HCT116 (cell line): ENCODE results near the gene ZNF746. TPM values are rescaled to one million over a fixed set of nuclear protein-coding genes. Genes with fewer than 3 reads are reported as not detected.

Experiments
- ATAC-seq: fragments of 200-7000 bp; cut with Tn5 transposase; 2 replicates; pipeline ENCODE4 v1.9.1; 2020; ENCODE audit warnings: mild to moderate bottlenecking, moderate library complexity
- BruUV-seq: library from RNA; stranded (reverse); fragments of 400-500 nt; replicated peaks from 2 replicates; lab custom pipeline; 2021; lab: Mats Ljungman, UMichigan
- CTCF ChIA-PET: fragments of 300-600 bp; sonication (Branson Sonifier 250); formaldehyde crosslinking; loops from one replicate; lab custom pipeline; 2021; ENCODE audit warnings: antibody characterized with exemption; lab: Charles Lee
- POLR2A ChIA-PET: fragments of 300-600, 350-600 bp; sonication (Branson Sonifier 250); formaldehyde crosslinking; loops from one replicate; lab custom pipeline; 2021; ENCODE audit warnings: antibody characterized with exemption; lab: Charles Lee
- RAD21 ChIA-PET, 2 experiments: fragments of 300-600 bp; sonication (Branson Sonifier 250); formaldehyde crosslinking; loops; one replicate each; lab custom pipeline; 2023; ENCODE audit warnings: low total read pairs in 2 of 2; ENCODE audit not compliant: uncharacterized antibody in 2 of 2, unreplicated experiment in 2 of 2, low non-redundant PET in 1 of 2; lab: Charles Lee
- DNase-seq: peaks from one replicate; pipeline ENCODE4 v3.0.0-alpha.2; 2010; ENCODE audit warnings: low read depth, low spot score
- H2AFZ ChIP-seq: fragments of 200-600 bp; shearing (Covaris generic), sonication (generic); 2 replicates; pipeline ENCODE4 v1.6.1; 2017; ENCODE audit warnings: low read depth, mixed run types, mixed read lengths, antibody characterized with exemption, low read length; ENCODE audit not compliant: poor library complexity, severe bottlenecking
- H3K27ac ChIP-seq: 2 replicates; pipeline ENCODE4 v1.5.1; 2012; ENCODE audit warnings: low read depth, low read length
- H3K27me3 ChIP-seq: fragments of 200-600 bp; sonication (generic); 2 replicates; pipeline ENCODE4 v1.6.1; 2016; ENCODE audit warnings: mixed run types, low read length, mixed read lengths; ENCODE audit not compliant: insufficient read depth
- H3K36me3 ChIP-seq, 2 experiments: fragments of 200-500 bp in 1 of 2; fragments of 200-600 bp in 1 of 2; sonication (Bioruptor generic) in 1 of 2; sonication (generic) in 1 of 2; 2 replicates each; pipeline versions ENCODE4 v1.5.1 to v1.6.1; 2014 to 2016; ENCODE audit warnings: low read length in 2 of 2, inconsistent platforms in 1 of 2, mixed read lengths in 1 of 2, mixed run types in 1 of 2; ENCODE audit not compliant: insufficient read depth in 2 of 2, control insufficient read depth in 1 of 2
- H3K4me1 ChIP-seq, 2 experiments: fragments of 200-600 bp in 1 of 2; sonication (generic) in 1 of 2; 2 replicates each; pipeline versions ENCODE4 v1.5.1 to v1.6.1; 2012 to 2017; ENCODE audit warnings: low read length in 2 of 2, inconsistent platforms in 1 of 2, mild to moderate bottlenecking in 1 of 2, mixed read lengths in 1 of 2, mixed run types in 1 of 2, moderate library complexity in 1 of 2; ENCODE audit not compliant: insufficient read depth in 2 of 2, control insufficient read depth in 1 of 2
- H3K4me2 ChIP-seq: fragments of 200-600 bp; sonication (generic); 2 replicates; pipeline ENCODE4 v1.6.1; 2017; ENCODE audit warnings: mixed run types, low read length, mixed read lengths
- H3K4me3 ChIP-seq, 2 experiments: fragments of 200-600 bp in 1 of 2; sonication (generic) in 1 of 2; replicated peaks in 1 of 2; 2 replicates each; pipeline ENCODE4 v1.5.1; 2011 to 2016; ENCODE audit warnings: low read length in 2 of 2, control low read depth in 1 of 2, low read depth in 1 of 2, mild to moderate bottlenecking in 1 of 2, mixed read lengths in 1 of 2, mixed run types in 1 of 2
- H3K79me2 ChIP-seq: fragments of 200-600 bp; sonication (generic); 2 replicates; pipeline ENCODE4 v1.6.1; 2017; ENCODE audit warnings: mild to moderate bottlenecking, mixed run types, low read length, moderate library complexity, mixed read lengths; ENCODE audit not compliant: insufficient read depth
- H3K9ac ChIP-seq: fragments of 200-600 bp; sonication (generic); 2 replicates; pipeline ENCODE4 v1.6.1; 2016; ENCODE audit warnings: low read length, mixed read lengths
- H3K9me2 ChIP-seq: fragments of 200-600 bp; sonication (generic), shearing (Covaris generic); 2 replicates; pipeline ENCODE4 v1.6.1; 2017; ENCODE audit warnings: mixed run types, mild to moderate bottlenecking, moderate library complexity; ENCODE audit not compliant: insufficient read depth
- H3K9me3 ChIP-seq, 2 experiments: fragments of 200-500 bp in 1 of 2; fragments of 200-600 bp in 1 of 2; sonication (Bioruptor generic) in 1 of 2; sonication (generic) in 1 of 2; 2 replicates each; pipeline ENCODE4 v1.6.1; 2014 to 2017; ENCODE audit warnings: low read length in 2 of 2, mixed read lengths in 2 of 2, inconsistent platforms in 1 of 2, low read depth in 1 of 2, mild to moderate bottlenecking in 1 of 2, mixed run types in 1 of 2, moderate library complexity in 1 of 2; ENCODE audit not compliant: control insufficient read depth in 1 of 2, insufficient read depth in 1 of 2
- H4K20me1 ChIP-seq: fragments of 200-600 bp; sonication (generic), shearing (Covaris generic); 2 replicates; pipeline ENCODE4 v1.6.1; 2017; ENCODE audit warnings: mixed run types, mild to moderate bottlenecking, moderate library complexity; ENCODE audit not compliant: insufficient read depth
- ATF3 ChIP-seq: IDR thresholded peaks from 2 replicates; pipeline ENCODE4 v1.6.1; 2012
- CTCF ChIP-seq, 3 experiments: fragments of 200-600 bp in 1 of 3; sonication (generic) in 1 of 3; IDR thresholded peaks in 2 of 3; conservative IDR thresholded peaks in 1 of 3; 2 replicates each; pipeline ENCODE4 v1.5.1; 2012 to 2017; ENCODE audit warnings: low read depth in 2 of 3, low read length in 2 of 3, antibody characterized with exemption in 1 of 3, borderline replicate concordance in 1 of 3, control low read depth in 1 of 3, mild to moderate bottlenecking in 1 of 3, mixed read lengths in 1 of 3, mixed run types in 1 of 3, moderate library complexity in 1 of 3; ENCODE audit not compliant: insufficient read depth in 1 of 3
- EGR1 ChIP-seq: IDR thresholded peaks from 2 replicates; pipeline ENCODE4 v1.6.1; 2012; ENCODE audit warnings: low read depth
- ELF1 ChIP-seq: IDR thresholded peaks from 2 replicates; pipeline ENCODE4 v1.6.1; 2012; ENCODE audit warnings: low read depth, borderline replicate concordance
- EZH2 ChIP-seq: fragments of 200-600 bp; sonication (generic); IDR thresholded peaks from 2 replicates; pipeline ENCODE4 v1.6.1; 2017; ENCODE audit warnings: antibody characterized with exemption, mixed run types
- FOSL1 ChIP-seq: IDR thresholded peaks from 2 replicates; pipeline ENCODE4 v1.6.1; 2012; ENCODE audit warnings: low read depth
- MAX ChIP-seq: IDR thresholded peaks from 2 replicates; pipeline ENCODE4 v1.6.1; 2012
- POLR2A ChIP-seq: IDR thresholded peaks from 2 replicates; pipeline ENCODE4 v1.7.0; 2011; ENCODE audit warnings: borderline replicate concordance; ENCODE audit not compliant: insufficient read depth, insufficient read length; ENCODE audit errors: extremely low read depth
- RAD21 ChIP-seq: IDR thresholded peaks from 2 replicates; pipeline ENCODE4 v1.6.1; 2012; ENCODE audit warnings: low read depth, mild to moderate bottlenecking
- REST ChIP-seq: IDR thresholded peaks from 2 replicates; pipeline ENCODE4 v1.6.1; 2012; ENCODE audit warnings: low read depth
- SIN3A ChIP-seq: IDR thresholded peaks from 2 replicates; pipeline ENCODE4 v1.6.1; 2012; ENCODE audit warnings: low read depth
- SRF ChIP-seq: IDR thresholded peaks from 2 replicates; pipeline ENCODE4 v1.6.1; 2012; ENCODE audit warnings: low read depth
- ZFX ChIP-seq: fragments of 450-650 bp; IDR thresholded peaks from 2 replicates; pipeline ENCODE4 v1.6.1; 2017
- ZNF274 ChIP-seq: fragments of 200-500 bp; sonication (Bioruptor generic); IDR thresholded peaks from 2 replicates; pipeline ENCODE4 v1.6.1; 2014; ENCODE audit warnings: mild to moderate bottlenecking, low read depth, low read length, inconsistent platforms
- intact Hi-C: fragments of 100-400 bp; cut with micrococcal nuclease; formaldehyde crosslinking; loops from 2 replicates; pipeline ENCODE4 v1.10.0; 2022
- total RNA-seq: library from RNA; stranded (reverse); gene quantifications from one replicate; pipeline ENCODE4 v1.2.1, GENCODE V29; 2021; ENCODE audit not compliant: unreplicated experiment

Gene ZNF746
- total RNA-seq, 1 experiment from 2014 or later, result 18.7 TPM

GRCh38 chr7:149479568-149479967 is 18.0 kb downstream of the ZNF746 start (continued):
- no peak for TF ChIP-seq REST
- TF ChIP-seq MAX, result no peak
- TF ChIP-seq ATF3, result no peak
- no peak for TF ChIP-seq POLR2A
- no peak for TF ChIP-seq ZNF274

- H3K4me2 ChIP-seq, result no peak overlapping the region
These were observed 18.9 kb downstream of the ZNF746 start for GRCh38 chr7:149478754-149479153.

More at GRCh38 chr7:149478754-149479153, 18.9 kb downstream of the ZNF746 start:
- H3K9me2 ChIP-seq, result no peaks in the 10 kb centered on the region
- H2AFZ ChIP-seq, result no peak overlapping the region
- BruUV-seq, result no TSS peak
- H3K27ac ChIP-seq, result no peak overlapping the region
- H3K4me1 ChIP-seq, result no peaks in the 10 kb centered on the region; a peak in 1 of 4 replicates
- H3K27me3 ChIP-seq, result no peaks in the 10 kb centered on the region
- H3K9ac ChIP-seq, result no peak overlapping the region
- DNase-seq, result no peak
- intact Hi-C loops, result no loop called here
- ChIA-PET RAD21 (no interaction called here), POLR2A (no interaction called here)
- TF ChIP-seq ZFX (no peak), RAD21 (no peak), CTCF (IDR thresholded peaks at IDR 0.05 in 2 of 3, conservative IDR thresholded peaks at IDR 0.05 in 1 of 3; ENCODE audit: borderline replicate concordance in 1 of 3, insufficient read depth in 1 of 3, low read depth in 2 of 3, low read length in 2 of 3) (no peak), EZH2 (no peak), ZNF274 (no peak), POLR2A (no peak), FOSL1 (no peak), SRF (no peak), ELF1 (no peak), SIN3A (no peak), EGR1 (no peak)
- TF ChIP-seq, all 23 proteins: peak for 0
- Histone ChIP-seq H4K20me1 (no peaks in the 10 kb centered on the region), H3K79me2 (peaks cover 16% of the 10 kb centered on the region), H3K4me3 (no peak overlapping the region), H3K36me3 (peaks cover 7 to 35% of the 10 kb centered on the region in 2 experiments; a peak in 3 of 4 replicates), H3K9me3 (no peaks in the 10 kb centered on the region)
- CTCF ChIA-PET, result no interaction called here
- no peak for ATAC-seq
